ENCODE data around the gene AKT1.
A peak's percentile ranks its signal among the peaks of the same experiment; 100 is the strongest.
"Not testable (repeated sequence)": the region's sequence is repeated elsewhere in the genome, so short reads cannot be mapped to it uniquely, and the experiment has no call there.

Gene AKT1

DNA sequence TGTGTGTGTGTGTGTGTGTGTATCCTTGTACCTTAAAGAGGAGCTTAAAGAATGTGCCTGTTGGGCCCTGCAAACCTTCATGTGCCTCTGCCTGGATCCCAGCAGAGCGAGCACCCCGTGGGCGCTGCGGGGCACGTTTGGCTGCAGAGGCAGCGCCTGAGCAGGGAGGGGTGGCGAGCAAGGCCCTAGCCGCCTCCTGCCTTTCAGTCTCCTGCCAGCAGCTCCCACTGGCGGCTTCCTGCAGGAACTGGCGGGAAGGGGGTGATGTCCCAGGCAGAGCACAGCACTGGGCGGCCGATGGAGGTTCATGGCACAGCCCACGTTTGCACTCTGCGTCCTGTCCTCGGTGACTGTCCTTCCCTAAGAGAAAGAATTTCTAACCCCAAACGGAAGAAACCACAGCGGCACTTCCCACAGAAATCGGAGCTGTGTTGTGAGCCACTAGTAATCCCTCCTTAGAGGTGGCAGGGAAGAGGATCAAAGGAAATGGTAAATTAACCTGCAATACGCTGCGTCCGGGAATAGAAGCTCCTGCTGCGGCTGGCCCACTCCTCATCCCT, 25.2 kb upstream of the AKT1 start:
- no peak for DNase-seq
- in situ Hi-C loops (cut with MboI; ENCODE audit: low pct_unique_long_range_greater_than_20kb, low sequenced_read_pairs): no loop called here

DNA sequence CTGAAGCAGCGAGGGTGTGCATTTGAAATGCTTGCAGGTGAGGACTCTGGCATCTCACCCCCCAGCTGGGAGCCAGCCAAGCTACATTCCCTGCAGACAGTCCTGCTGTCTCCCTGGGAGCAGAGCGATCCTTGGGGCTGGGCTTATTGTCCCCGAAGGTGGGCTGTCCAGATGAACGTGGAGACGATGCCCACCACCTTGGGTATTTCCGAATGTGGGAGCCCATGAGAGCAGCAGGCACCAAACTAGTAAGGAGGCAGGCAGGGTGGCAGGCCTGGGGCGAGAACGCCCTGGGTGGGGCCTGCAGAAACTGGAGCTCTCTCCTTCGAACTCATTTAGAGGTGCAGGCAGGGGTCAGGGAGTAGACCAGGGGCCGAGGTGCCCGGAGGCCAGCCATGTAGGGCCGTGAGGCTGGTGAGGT, 23.8 kb upstream of the AKT1 start:
- in situ Hi-C loops (cut with MboI; ENCODE audit: low pct_unique_long_range_greater_than_20kb, low sequenced_read_pairs): no loop called here
- no peak for DNase-seq

DNA sequence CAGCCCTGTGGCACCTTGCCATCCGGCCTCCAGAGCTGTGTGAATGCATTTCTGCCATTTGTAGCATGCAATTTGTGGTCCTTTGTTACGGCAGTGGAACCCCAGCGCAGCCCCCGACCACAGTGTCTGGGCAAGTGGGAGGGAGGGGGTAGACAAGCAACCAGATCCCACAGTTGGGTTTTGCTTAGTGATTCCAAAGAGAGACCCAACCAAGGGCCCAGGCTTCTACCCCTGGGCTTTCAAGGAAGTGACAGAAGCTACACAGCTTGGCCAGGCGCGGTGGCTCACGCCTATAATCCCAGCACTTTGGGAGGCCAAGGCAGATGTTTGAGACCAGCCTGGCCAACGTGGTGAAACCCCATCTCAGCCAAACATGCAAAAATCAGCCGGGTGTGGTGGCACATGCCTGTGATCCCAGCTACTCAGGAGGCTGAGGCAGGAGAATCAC, 23.2 kb upstream of the AKT1 start:
- no peak for DNase-seq
- in situ Hi-C loops (cut with MboI; ENCODE audit: low pct_unique_long_range_greater_than_20kb, low sequenced_read_pairs): no loop called here

DNA sequence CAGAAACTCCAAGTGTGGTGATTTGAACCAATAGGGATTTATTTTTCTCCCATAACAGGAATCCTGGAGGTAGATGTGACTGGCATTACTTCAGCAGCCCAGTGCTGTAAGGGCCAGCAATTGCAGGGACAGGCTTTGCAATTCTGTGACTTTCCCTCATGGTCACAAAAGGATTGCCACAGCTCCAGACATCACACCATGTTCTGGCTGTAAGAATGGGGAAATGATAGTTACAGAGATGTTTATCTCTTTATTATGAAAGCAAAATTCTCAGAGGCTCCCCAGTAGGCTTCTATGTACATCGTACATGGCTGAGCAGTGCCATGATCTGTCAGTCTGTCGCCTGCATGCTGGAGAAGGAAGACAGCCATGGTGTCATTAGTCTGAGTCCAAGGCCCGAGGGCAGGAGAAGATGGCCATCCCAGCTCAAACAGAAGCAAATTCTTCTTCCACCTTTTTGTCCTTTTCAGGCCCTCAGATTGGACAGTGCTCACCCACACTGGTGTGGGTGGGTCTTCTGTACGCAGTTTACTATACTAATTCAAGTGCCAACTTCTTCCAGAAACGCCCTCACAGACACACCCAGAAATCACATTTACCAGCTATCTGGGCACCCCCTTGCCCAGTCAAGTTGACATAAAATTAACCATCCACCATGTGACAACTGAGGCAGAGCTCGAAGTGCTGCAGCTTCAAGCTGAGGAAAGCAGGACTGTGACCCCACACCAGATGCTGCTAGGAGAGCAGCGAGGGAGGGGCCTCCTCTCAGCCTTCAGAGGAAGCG, 22.6 kb upstream of the AKT1 start:
- in situ Hi-C loops (cut with MboI; ENCODE audit: low pct_unique_long_range_greater_than_20kb, low sequenced_read_pairs): no loop called here
- no peak for DNase-seq

DNA sequence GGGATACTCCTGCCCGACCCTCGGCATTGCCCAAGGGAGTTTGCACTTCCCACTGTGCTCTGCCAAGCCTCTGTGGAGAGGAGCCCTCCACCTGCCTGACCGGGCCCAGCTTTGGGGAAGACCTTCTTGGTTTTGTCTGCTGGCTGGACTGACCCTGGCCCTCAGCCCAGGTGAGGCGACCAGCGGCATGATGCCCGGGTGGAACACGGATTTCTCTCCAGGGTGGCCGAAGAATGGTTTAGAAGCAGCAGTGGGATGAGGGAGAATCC, 21.0 kb upstream of the AKT1 start:
- DNase-seq: no peak
- in situ Hi-C loops (cut with MboI; ENCODE audit: low pct_unique_long_range_greater_than_20kb, low sequenced_read_pairs): no loop called here

DNA sequence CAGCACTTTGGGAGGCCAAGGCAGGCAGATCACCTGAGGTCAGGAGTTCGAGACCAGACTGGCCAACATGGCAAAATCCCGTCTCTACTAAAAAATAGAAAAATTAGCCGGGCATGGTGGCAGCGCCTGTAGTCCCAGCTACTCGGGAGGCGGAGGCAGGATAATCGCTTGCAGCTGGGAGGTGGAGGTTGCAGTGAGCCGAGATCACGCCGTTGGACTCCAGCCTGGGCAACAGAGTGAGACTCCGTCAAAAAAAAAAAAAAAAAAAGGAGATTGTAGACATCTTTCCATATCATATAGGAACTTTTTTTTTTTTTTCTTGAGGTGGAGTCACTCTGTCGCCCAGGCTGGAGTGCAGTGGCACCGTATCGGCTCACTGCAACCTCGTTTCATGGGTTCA, 19.2 kb upstream of the AKT1 start:
- in situ Hi-C loops (cut with MboI; ENCODE audit: low pct_unique_long_range_greater_than_20kb, low sequenced_read_pairs); DNase-seq: not testable (repeated sequence)

DNA sequence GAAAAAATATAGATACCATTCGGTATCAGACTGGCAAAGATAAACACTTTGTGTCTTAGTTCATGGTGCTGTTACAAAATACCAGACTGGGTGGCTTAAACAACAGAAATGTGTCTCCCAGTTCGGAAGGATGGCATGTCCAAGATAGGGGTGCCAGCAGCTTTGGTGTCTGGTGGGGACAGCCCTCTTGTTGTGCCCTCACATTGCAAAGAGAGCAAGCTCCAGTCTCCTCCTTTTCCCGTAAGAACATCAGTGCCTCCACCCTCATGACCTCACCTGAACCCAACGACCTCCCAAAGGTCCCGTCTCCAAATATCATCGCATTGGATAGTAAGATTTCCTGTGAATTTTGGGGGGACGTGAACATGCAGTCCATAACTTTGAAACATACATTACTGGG, 17.7 kb upstream of the AKT1 start:
- in situ Hi-C loops (cut with MboI; ENCODE audit: low pct_unique_long_range_greater_than_20kb, low sequenced_read_pairs): no loop called here
- DNase-seq: no peak

DNA sequence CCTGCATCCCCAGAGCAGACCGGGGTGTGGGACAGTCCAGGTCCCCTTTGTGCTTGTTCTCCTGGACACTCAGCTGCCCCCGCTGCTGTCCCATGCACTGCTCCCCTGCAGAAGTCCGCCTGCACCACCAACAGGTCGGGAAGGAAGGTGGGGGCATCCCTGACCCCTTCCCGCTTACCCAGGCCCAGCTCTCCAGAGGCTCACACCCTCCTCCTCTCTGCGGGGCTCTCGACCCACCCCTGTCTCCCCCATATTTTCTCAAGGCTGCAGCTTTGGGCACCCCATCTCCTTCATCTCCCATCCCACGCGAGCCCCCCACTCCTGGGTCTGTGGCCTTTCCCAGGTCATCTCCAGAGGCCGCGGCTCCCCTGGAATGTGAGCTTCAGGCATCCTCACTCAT, 14.8 kb upstream of the AKT1 start:
- in situ Hi-C loops (cut with MboI; ENCODE audit: low pct_unique_long_range_greater_than_20kb, low sequenced_read_pairs): no loop called here

DNA sequence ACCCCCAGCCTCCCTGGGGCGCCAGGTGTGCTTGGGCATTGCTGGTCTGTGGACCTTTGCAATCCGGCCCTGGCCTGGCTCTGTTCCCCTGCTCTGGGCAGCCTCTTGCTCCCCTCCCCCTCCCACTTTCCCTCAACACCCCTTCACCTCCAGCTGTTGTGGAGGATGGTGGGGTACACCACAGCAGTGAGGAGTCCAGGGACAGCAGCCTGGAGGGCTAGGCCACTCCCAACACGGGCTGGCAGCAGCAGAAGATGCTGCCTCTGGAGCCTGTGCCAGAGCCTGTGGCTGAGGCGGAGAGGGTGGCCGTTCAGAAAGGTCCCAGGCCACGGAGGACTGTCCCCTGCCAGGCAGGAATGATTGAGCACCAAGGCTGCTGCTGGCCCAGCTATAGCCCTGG, 12.9 kb upstream of the AKT1 start:
- no peak for DNase-seq
- in situ Hi-C loops (cut with MboI; ENCODE audit: low pct_unique_long_range_greater_than_20kb, low sequenced_read_pairs): no loop called here

More for the DNA sequence above, 14.8 kb upstream of the AKT1 start:
- DNase-seq: no peak

DNA sequence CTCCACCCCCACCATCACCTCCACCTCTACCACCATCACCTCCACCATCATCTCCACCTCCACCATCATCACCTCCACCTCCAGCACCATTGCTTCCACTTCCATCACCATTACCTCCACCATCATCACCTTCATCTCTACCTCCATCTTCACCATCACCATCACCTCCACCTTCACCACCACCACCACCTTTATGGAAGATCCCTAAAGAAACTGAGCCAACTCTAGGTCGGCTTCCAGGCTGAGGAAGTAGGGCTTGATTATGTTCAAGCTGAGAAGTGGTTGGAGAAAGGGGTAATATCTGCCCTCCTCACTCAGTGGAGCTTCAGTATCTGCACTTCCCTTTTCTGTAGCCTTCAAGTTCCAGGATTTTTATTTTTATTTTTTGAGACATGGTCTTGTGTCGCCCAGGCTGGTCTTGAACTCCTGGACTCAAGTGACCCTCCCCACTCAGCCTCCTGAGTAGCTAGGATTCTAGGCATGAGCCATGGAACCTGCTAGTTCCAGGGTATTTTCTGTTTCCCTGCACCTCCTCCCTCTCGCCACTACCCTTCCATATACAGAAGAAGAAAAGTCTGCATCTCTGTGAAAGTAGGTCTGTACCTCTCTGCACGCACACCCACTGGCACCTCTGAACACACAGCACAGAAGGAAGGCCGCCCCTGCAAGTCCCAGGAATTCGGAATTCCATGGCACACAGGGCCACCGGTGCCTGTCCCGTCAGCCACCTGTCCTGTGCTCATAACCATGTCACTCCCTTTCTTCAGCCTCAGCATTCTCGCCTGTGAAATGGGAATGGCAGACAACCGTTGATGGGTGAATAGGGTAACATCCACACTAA, 11.3 kb upstream of the AKT1 start:
- in situ Hi-C loops (cut with MboI; ENCODE audit: low pct_unique_long_range_greater_than_20kb, low sequenced_read_pairs): no loop called here
- DNase-seq: peak; percentile 47

DNA sequence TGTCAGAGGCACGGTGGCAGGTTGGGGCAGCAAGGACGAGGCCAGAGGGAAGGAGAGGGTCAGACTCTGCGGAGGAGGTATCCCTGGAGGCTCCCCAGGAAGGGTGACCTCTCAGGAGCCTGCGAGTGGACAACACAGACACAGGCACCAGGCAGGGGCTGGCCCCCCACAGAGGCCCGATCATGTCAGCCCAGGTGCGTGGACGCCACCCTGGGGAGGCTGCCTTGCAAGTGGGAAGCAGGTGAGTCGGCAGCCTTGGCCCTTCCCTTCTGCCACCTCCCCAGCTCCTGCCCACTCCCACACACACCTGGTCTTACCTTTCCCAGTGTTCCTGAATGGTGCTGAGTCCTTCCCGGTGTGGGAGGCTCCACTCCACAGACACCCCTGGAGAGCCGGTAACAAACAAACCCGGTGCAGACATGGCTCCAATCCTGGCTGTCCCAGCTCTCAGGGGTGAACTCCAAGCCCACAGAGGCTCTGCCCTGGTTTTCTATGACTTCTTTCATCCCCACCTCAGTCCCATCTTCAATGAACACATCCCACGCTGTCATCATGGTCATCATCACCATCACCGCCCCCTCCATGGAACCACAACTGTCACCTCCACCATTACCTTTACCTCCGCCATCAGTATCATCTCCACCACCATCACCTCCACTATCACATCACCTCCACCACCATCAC, 10.5 kb upstream of the AKT1 start:
- in situ Hi-C loops (cut with MboI; ENCODE audit: low pct_unique_long_range_greater_than_20kb, low sequenced_read_pairs): no loop called here
- no peak for DNase-seq

DNA sequence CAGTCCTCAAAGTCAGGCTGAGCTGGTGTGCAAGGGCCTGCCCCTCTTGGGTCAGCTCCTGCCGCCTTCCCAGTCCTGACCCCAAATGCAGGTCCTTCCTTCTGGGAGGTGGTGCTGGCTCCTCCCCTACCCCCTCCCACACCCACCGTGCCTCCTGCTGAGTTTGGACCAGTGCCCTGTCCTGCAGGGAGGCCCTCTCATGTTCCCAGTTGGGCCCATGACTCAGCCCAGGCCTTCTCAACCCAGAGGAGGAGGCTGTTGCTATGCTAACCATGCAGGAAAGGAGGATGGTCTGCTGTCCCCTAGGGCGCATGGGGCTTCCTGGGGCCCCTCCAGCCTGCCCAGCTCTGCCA, 9.8 kb upstream of the AKT1 start:
- no peak for DNase-seq
- in situ Hi-C loops (cut with MboI; ENCODE audit: low pct_unique_long_range_greater_than_20kb, low sequenced_read_pairs): no loop called here

DNA sequence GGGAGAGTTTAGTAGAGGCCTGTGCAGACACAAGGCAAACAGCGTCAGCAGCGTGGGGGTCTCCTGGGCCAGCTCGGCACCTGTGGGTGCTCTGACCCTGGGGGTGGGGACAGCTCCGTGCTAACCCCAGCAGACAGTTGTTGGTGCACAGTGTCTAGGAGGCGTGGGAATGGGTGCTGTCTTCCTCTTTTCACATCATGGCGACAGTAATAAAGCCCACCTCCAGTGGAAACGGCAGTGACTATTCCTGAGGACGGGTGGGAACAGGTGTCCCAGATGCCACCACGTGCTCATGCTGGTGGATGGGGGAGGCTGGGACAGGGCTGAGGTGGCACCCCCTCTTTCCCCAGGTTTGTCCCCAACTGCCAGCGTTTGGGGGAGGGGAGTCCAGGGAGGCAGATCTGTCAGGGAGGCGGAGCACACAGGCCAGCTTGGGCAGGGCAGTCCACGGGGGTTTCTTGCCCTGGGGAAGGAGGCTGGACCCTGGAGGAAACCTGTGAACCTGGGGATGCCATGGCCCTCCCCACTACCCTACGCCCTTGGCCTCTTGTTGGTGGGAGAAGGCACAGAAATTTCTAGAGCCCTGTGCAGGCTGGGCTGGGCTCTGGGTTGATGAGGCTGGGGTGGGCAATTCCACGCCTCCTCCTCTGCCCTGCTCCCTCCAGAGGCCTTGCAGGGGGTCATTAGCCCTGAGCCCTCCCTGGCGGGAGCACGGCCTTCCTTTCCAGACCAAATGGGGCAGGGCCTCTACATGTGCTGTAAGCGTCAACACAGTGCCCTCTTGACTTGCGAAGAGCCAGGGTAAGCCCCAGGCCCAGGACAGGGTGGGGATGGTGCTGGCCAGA, 9.2 kb upstream of the AKT1 start:
- in situ Hi-C loops (cut with MboI; ENCODE audit: low pct_unique_long_range_greater_than_20kb, low sequenced_read_pairs): no loop called here
- no peak for DNase-seq

DNA sequence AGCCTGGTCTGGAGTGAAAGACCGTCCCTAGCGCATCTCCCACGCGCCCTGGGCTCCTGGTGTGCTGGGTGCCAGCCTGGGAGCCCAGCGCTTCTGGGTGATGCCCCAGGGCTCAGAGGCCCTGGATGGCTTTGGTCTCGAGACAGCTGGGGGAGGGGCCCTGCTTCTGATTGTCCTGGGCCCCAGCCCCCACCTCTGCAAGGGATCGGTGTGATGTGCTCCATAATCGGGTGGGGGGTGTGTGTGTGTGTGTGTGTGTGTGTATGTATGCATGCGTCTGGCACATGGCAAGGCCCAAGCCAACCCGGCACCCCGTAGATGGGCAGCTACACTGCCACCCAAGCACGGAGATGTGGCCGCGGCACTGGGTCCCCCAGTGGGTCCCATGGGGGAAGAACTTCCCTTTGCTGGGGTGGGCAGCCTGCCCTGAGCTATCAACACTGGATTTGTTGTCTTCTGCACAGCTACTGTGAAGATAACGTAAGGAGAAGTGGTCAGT, 8.4 kb upstream of the AKT1 start:
- no peak for DNase-seq
- in situ Hi-C loops (cut with MboI; ENCODE audit: low pct_unique_long_range_greater_than_20kb, low sequenced_read_pairs): no loop called here

DNA sequence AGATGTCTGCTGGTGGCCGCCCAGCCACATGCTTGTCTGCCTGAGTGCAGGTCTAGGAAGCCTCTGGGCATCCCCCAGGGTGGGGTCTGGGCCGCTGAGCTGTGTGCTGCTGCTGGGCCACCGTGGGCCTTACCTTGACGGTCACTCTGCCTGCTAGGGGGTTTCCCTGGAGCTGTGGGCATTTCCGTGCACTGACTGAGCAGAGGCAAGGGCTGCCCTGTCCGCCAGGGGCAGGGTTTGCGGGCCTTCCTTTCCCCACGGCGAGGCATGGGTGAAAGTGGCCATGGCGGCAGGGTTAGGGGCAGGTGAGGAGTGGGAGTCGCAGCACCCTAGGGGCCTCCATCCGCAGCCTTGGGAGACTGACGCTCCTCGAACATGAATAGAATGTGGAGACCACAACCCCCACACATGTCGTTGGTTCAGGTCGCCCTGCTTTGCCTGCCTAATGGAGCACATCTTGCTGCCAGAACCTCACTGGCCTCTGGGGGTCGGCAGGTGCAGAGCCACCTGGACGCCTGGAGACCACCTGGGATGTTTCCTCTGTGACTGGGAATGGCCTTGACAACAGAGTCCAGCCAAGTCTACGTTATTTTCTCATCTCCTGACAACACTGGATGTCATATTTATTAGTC, 7.8 kb upstream of the AKT1 start:
- in situ Hi-C loops (cut with MboI; ENCODE audit: low pct_unique_long_range_greater_than_20kb, low sequenced_read_pairs): no loop called here
- DNase-seq: no peak

DNA sequence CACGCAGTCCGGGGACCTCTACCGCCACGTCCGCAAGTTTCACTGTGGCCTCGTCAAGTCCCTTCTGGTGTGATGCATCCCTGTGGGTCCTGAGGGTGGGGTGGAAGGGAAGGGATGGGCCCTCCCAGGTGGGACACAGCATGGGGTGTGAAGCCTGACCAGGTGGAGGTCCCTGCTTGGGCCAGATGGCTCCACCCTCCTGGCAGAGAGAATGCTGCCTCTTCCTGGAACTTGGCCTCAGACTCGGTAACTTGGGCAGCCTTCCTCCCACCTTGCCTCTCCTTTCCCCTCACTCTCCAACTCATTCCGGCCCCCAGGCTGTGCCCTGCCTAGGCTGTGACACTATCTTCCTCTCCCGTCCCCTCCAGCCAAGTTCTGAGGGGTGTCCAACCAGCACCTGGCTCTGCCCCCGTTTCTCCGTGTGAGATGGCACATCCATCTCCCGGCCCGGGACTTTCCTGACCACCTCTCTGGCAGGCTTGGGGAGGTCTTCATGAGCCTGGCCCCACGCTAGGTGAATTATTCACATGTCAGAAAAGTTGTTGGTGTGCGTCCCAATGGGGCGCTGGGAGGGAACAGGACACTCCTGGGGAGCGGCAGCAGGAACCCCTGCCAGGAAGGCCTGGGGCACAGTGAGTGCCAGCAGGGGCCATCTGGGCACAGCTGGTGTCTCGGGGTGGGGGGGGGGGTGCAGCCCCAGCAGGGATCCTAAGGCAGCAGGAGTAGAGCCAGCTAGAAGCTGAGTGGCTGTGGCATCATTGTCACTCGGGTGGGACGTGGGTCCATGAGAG, 7.0 kb upstream of the AKT1 start:
- DNase-seq: no peak
- in situ Hi-C loops (cut with MboI; ENCODE audit: low pct_unique_long_range_greater_than_20kb, low sequenced_read_pairs): no loop called here

DNA sequence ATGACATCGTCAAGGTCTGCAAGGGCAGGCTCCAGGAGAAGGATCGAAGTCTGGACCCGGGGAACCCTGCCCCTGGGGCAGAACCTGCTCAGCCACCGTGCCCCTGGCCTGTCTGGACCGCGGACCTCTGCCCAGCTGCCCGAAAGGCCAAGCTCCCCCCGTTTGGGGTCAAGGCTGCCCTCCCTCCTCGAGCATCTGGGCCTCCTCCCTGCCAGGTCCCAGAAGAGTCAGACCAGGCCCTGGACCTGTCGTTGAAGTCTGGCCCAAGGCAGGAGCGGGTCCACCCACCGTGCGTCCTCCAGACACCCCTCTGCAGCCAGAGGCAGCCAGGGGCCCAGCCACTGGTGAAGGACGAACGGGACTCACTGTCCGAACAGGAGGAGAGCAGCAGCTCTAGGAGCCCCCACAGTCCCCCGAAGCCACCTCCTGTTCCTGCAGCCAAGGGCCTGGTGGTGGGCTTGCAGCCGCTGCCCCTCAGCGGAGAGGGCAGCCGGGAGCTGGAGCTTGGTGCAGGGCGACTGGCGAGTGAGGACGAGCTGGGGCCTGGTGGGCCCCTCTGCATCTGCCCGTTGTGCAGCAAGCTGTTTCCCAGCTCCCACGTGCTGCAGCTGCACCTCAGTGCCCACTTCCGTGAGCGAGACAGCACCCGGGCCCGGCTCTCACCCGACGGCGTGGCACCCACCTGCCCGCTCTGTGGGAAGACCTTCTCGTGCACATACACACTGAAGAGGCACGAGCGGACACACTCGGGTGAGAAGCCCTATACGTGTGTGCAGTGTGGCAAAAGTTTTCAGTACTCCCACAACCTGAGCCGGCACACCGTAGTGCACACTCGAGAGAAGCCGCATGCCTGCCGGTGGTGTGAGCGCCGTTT, 6.2 kb upstream of the AKT1 start:
- no peak for DNase-seq
- in situ Hi-C loops (cut with MboI; ENCODE audit: low pct_unique_long_range_greater_than_20kb, low sequenced_read_pairs): no loop called here
